NOMO-1 treated with DMSO at 0.1 percent for 48 hours (cell line): Measurements from ENCODE around the gene BOK.
"Not testable (repeated sequence)": the region's sequence is repeated elsewhere in the genome, so short reads cannot be mapped to it uniquely, and the experiment has no call there.

Experiments used
- DNase-seq: peaks from one replicate; lab custom pipeline; 2025; ENCODE audit not compliant: unreplicated experiment; lab: John Stamatoyannopoulos, UW

BOK gene

GRCh38 chr2:241558532-241559322, at the start of gene BOK:
Gene BOK, plus strand, starts transcription at chr2:241558745. Its CDS starts 739 bp downstream, at chr2:241559484.
- DNase-seq: no peak

- no peak for DNase-seq
Measured at GRCh38 chr2:241509155-241509784, 49.3 kb upstream of the BOK start.

- DNase-seq: no peak
Measured at GRCh38 chr2:241511091-241511741, 47.3 kb upstream of the BOK start.

GRCh38 chr2:241514553-241514952, 44.0 kb upstream of the BOK start:
- DNase-seq: no peak

- DNase-seq: no peak
Measured at GRCh38 chr2:241514986-241515737, 43.4 kb upstream of the BOK start.

GRCh38 chr2:241516520-241516965, 42.0 kb upstream of the BOK start:
- DNase-seq: no peak

GRCh38 chr2:241517297-241517696, 41.2 kb upstream of the BOK start:
- DNase-seq: no peak

- no peak for DNase-seq
Measured at GRCh38 chr2:241519669-241520068, 38.9 kb upstream of the BOK start.

GRCh38 chr2:241522477-241522876, 36.1 kb upstream of the BOK start:
- no peak for DNase-seq

- DNase-seq: not testable (repeated sequence)
Measured at GRCh38 chr2:241525818-241526780, 32.4 kb upstream of the BOK start.

- no peak for DNase-seq
Measured at GRCh38 chr2:241530571-241530970, 28.0 kb upstream of the BOK start.

GRCh38 chr2:241531161-241531722, 27.3 kb upstream of the BOK start:
- no peak for DNase-seq

- DNase-seq: no peak
Measured at GRCh38 chr2:241532168-241532567, 26.4 kb upstream of the BOK start.

- DNase-seq: no peak
Measured at GRCh38 chr2:241532733-241533601, 25.6 kb upstream of the BOK start.

GRCh38 chr2:241534293-241534692, 24.3 kb upstream of the BOK start:
- DNase-seq: no peak

- no peak for DNase-seq
Measured at GRCh38 chr2:241534701-241535375, 23.7 kb upstream of the BOK start.

- no peak for DNase-seq
Measured at GRCh38 chr2:241535871-241536655, 22.5 kb upstream of the BOK start.
